ENCODE results near the gene MTAP. TPM values are rescaled to one million over a fixed set of nuclear protein-coding genes. Genes with fewer than 3 reads are reported as not detected.

MTAP gene
- total RNA-seq, 1 experiment from 2014 or later = 326 TPM

GRCh38 chr9:21982391-21982790 is 180.0 kb downstream of the MTAP start:
- ChIA-PET RAD21 (ENCODE audit: low non-redundant PET in 1 of 2, low total read pairs in 2 of 2, uncharacterized antibody in 2 of 2, unreplicated experiment in 2 of 2) (no interaction called here), POLR2A (no interaction called here), CTCF (interaction anchor here (1.8 kb wide), 1 partner anchor 26 kb away, joined by 5 read pairs; no protein-coding TSS in a partner anchor)
- H3K79me2 ChIP-seq (ENCODE audit: insufficient read depth, low read length) = peaks cover 5% of the 10 kb centered on the region
- H3K4me2 ChIP-seq (ENCODE audit: low read length) = no peak overlapping the region
- H2AFZ ChIP-seq (ENCODE audit: low read depth, low read length, poor library complexity, severe bottlenecking) = no peak overlapping the region
- H3K9ac ChIP-seq (ENCODE audit: low read length) = no peak overlapping the region
- H3K9me3 ChIP-seq (ENCODE audit: control insufficient read depth in 1 of 2, insufficient read depth in 1 of 2, low read depth in 1 of 2, low read length in 2 of 2) = no peaks in the 10 kb centered on the region
- no peaks in the 10 kb centered on the region for H3K27me3 ChIP-seq (ENCODE audit: insufficient read depth, low read length)
- no peaks in the 10 kb centered on the region for H3K36me3 ChIP-seq (ENCODE audit: control insufficient read depth in 1 of 2, insufficient read depth in 2 of 2, low read length in 2 of 2)
- H4K20me1 ChIP-seq (ENCODE audit: insufficient read depth) = no peaks in the 10 kb centered on the region
- ATAC-seq (no peak), DNase-seq (ENCODE audit: low read depth, low spot score) (no peak)
- intact Hi-C loops (cut with micrococcal nuclease) = no loop called here
- TF ChIP-seq FOSL1 (IDR thresholded peaks at IDR 0.05; ENCODE audit: low read depth) = no peak
- no peak for TF ChIP-seq EZH2phosphoT487 (IDR thresholded peaks at IDR 0.05; ENCODE audit: borderline replicate concordance)
- TF ChIP-seq SRF (IDR thresholded peaks at IDR 0.05; ENCODE audit: low read depth) = no peak
- TF ChIP-seq EGR1 (IDR thresholded peaks at IDR 0.05; ENCODE audit: low read depth) = no peak
- TF ChIP-seq MAX (IDR thresholded peaks at IDR 0.05) = no peak
- H3K4me1 ChIP-seq (ENCODE audit: control insufficient read depth in 1 of 2, insufficient read depth in 2 of 2, low read length in 2 of 2) = no peaks in the 10 kb centered on the region
- no peaks in the 10 kb centered on the region for H3K9me2 ChIP-seq (ENCODE audit: insufficient read depth)
- H3K27ac ChIP-seq (ENCODE audit: low read depth, low read length) = no peak overlapping the region
- BruUV-seq (replicated peaks) = no TSS peak
- H3K4me3 ChIP-seq (replicated peaks in 1 of 2; ENCODE audit: low read depth in 1 of 2, low read length in 2 of 2) = no peak overlapping the region

- ATAC-seq (no peak), DNase-seq (ENCODE audit: low read depth, low spot score) (no peak)
- Histone ChIP-seq H3K4me1 (ENCODE audit: control insufficient read depth in 1 of 2, insufficient read depth in 2 of 2, low read length in 2 of 2) (no peaks in the 10 kb centered on the region), H4K20me1 (ENCODE audit: insufficient read depth) (no peaks in the 10 kb centered on the region), H3K27me3 (ENCODE audit: insufficient read depth, low read length) (no peaks in the 10 kb centered on the region), H2AFZ (ENCODE audit: low read depth, low read length, poor library complexity, severe bottlenecking) (no peak overlapping the region), H3K9me3 (ENCODE audit: control insufficient read depth in 1 of 2, insufficient read depth in 1 of 2, low read depth in 1 of 2, low read length in 2 of 2) (no peaks in the 10 kb centered on the region), H3K36me3 (ENCODE audit: control insufficient read depth in 1 of 2, insufficient read depth in 2 of 2, low read length in 2 of 2) (no peaks in the 10 kb centered on the region), H3K9me2 (ENCODE audit: insufficient read depth) (no peaks in the 10 kb centered on the region), H3K4me3 (replicated peaks in 1 of 2; ENCODE audit: low read depth in 1 of 2, low read length in 2 of 2) (no peak overlapping the region), H3K4me2 (ENCODE audit: low read length) (no peak overlapping the region), H3K9ac (ENCODE audit: low read length) (no peak overlapping the region), H3K79me2 (ENCODE audit: insufficient read depth, low read length) (peaks cover 5% of the 10 kb centered on the region), H3K27ac (ENCODE audit: low read depth, low read length) (no peak overlapping the region)
- no TSS peak for BruUV-seq (replicated peaks)
- ChIA-PET CTCF (interaction anchor here (1.8 kb wide), 1 partner anchor 25 kb away, joined by 5 read pairs; no protein-coding TSS in a partner anchor), RAD21 (ENCODE audit: low non-redundant PET in 1 of 2, low total read pairs in 2 of 2, uncharacterized antibody in 2 of 2, unreplicated experiment in 2 of 2) (no interaction called here), POLR2A (interaction anchor here (1.2 kb wide), 1 partner anchor 25 kb away, joined by 3 read pairs; the partner anchor contains the start of gene CDKN2B)
- intact Hi-C loops (cut with micrococcal nuclease) = no loop called here
- TF ChIP-seq EGR1 (IDR thresholded peaks at IDR 0.05; ENCODE audit: low read depth) (no peak), ZNF274 (IDR thresholded peaks at IDR 0.05; ENCODE audit: low read depth, low read length) (no peak), CTCF (IDR thresholded peaks at IDR 0.05 in 2 of 3, conservative IDR thresholded peaks at IDR 0.05 in 1 of 3; ENCODE audit: borderline replicate concordance in 1 of 3, insufficient read depth in 1 of 3, low read depth in 2 of 3, low read length in 2 of 3) (no peak), YY1 (IDR thresholded peaks at IDR 0.05; ENCODE audit: extremely low read depth, insufficient replicate concordance, low read depth, low read length) (no peak), CEBPB (IDR thresholded peaks at IDR 0.05; ENCODE audit: low read depth) (no peak), ZFX (IDR thresholded peaks at IDR 0.05) (no peak), TCF7L2 (IDR thresholded peaks at IDR 0.05; ENCODE audit: borderline replicate concordance, extremely low read depth, insufficient read depth, insufficient read length) (no peak), ATF3 (IDR thresholded peaks at IDR 0.05) (no peak), SP1 (IDR thresholded peaks at IDR 0.05; ENCODE audit: low read depth) (no peak), JUND (IDR thresholded peaks at IDR 0.05) (no peak), REST (IDR thresholded peaks at IDR 0.05; ENCODE audit: low read depth) (no peak)
These were observed 180.6 kb downstream of the MTAP start for GRCh38 chr9:21982861-21983560.

All from HCT116 (cell line).